ENCODE measurements around the gene KIF1A. TPM values are rescaled to one million over a fixed set of nuclear protein-coding genes. Genes with fewer than 3 reads are reported as not detected.

KIF1A gene
- total and polyA plus RNA-seq, 2 of the 8 experiments (the other 6 are each of a cell fraction or from before 2014, with no cell fraction given): 61.3 to 281 TPM

DNA sequence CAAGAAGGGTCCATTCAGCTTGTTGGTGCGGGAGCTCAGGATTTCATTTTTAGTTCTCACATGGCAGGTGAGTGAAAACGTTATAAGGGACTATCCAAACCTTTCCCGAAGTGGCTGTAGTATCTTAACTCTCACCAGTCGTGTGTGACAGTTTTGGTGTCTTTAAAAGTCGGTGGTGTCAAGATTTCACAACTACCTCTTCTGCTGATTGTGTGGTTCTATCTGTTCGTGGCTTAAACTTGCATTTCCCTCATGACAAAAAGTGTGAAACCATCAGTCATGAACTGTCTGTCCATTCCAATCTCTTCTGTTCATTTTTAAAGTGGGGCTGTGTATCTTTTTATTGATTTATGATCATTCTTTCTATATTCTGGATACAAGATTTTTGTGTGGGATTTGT lies 133.6 kb downstream of the KIF1A start (continued):
- no peak for TF ChIP-seq CHD2 (IDR thresholded peaks at IDR 0.05; ENCODE audit: low read length)
